Measurements from ENCODE around the gene MORN3. TPM values are rescaled to one million over a fixed set of nuclear protein-coding genes. Genes with fewer than 3 reads are reported as not detected.
A peak's percentile ranks its signal among the peaks of the same experiment; 100 is the strongest.
"Not testable (repeated sequence)": the region's sequence is repeated elsewhere in the genome, so short reads cannot be mapped to it uniquely, and the experiment has no call there.

The MORN3 gene
- total RNA-seq, 6 experiments from 2014 or later, result 0.09 TPM; not detected in 5

- no peak overlapping the region for H3K27ac ChIP-seq
- TF ChIP-seq POLR2A (IDR thresholded peaks at IDR 0.05), result no peak
- TF ChIP-seq, protein P1, sequence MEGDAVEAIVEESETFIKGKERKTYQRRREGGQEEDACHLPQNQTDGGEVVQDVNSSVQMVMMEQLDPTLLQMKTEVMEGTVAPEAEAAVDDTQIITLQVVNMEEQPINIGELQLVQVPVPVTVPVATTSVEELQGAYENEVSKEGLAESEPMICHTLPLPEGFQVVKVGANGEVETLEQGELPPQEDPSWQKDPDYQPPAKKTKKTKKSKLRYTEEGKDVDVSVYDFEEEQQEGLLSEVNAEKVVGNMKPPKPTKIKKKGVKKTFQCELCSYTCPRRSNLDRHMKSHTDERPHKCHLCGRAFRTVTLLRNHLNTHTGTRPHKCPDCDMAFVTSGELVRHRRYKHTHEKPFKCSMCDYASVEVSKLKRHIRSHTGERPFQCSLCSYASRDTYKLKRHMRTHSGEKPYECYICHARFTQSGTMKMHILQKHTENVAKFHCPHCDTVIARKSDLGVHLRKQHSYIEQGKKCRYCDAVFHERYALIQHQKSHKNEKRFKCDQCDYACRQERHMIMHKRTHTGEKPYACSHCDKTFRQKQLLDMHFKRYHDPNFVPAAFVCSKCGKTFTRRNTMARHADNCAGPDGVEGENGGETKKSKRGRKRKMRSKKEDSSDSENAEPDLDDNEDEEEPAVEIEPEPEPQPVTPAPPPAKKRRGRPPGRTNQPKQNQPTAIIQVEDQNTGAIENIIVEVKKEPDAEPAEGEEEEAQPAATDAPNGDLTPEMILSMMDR (IDR thresholded peaks at IDR 0.05), result no peak
- WGBS (ENCODE audit: insufficient coverage, low coverage, low lambda C conversion rate, missing lambda C conversion rate), result 100% methylated on average over 1 of the region's 6 CpGs
- no peak overlapping the region for H3K4me3 ChIP-seq
- no peaks in the 10 kb centered on the region for H3K27me3 ChIP-seq
- no peak for DNase-seq
- no peaks in the 10 kb centered on the region for H3K36me3 ChIP-seq
- H3K9me3 ChIP-seq, result no peaks in the 10 kb centered on the region
- intact Hi-C loops (cut with DNase I), result loop anchor here (5.0 kb wide), 1 partner anchor 69 kb away; no protein-coding TSS in a partner anchor
- no peaks in the 10 kb centered on the region for H3K4me1 ChIP-seq
- ATAC-seq, result no peak
These were observed 33.5 kb upstream of the MORN3 start for GRCh38 chr12:121702944-121703343.

GRCh38 chr12:121701667-121702277, 32.3 kb upstream of the MORN3 start:
- Histone ChIP-seq H3K27ac (no peak overlapping the region), H3K36me3 (no peaks in the 10 kb centered on the region), H3K27me3 (no peaks in the 10 kb centered on the region), H3K9me3 (no peaks in the 10 kb centered on the region), H3K4me1 (no peaks in the 10 kb centered on the region), H3K4me3 (no peak overlapping the region)
- ATAC-seq (no peak), DNase-seq (no peak)
- TF ChIP-seq POLR2A (IDR thresholded peaks at IDR 0.05), result no peak
- TF ChIP-seq, protein P1 (IDR thresholded peaks at IDR 0.05), result no peak
- intact Hi-C loops (cut with DNase I), result loop anchor here (5.0 kb wide), 1 partner anchor 71 kb away; no protein-coding TSS in a partner anchor
- 88% methylated on average over 3 of the region's 3 CpGs for WGBS (ENCODE audit: insufficient coverage, low coverage, low lambda C conversion rate, missing lambda C conversion rate)

GRCh38 chr12:121697861-121698260, 28.4 kb upstream of the MORN3 start:
- H3K27ac ChIP-seq; H3K27me3 ChIP-seq; ATAC-seq; intact Hi-C loops (cut with DNase I); H3K36me3 ChIP-seq; H3K4me3 ChIP-seq; DNase-seq; H3K9me3 ChIP-seq; H3K4me1 ChIP-seq: not testable (repeated sequence)
- 97% methylated on average over 4 of the region's 6 CpGs for WGBS (ENCODE audit: insufficient coverage, low coverage, low lambda C conversion rate, missing lambda C conversion rate)

DNA sequence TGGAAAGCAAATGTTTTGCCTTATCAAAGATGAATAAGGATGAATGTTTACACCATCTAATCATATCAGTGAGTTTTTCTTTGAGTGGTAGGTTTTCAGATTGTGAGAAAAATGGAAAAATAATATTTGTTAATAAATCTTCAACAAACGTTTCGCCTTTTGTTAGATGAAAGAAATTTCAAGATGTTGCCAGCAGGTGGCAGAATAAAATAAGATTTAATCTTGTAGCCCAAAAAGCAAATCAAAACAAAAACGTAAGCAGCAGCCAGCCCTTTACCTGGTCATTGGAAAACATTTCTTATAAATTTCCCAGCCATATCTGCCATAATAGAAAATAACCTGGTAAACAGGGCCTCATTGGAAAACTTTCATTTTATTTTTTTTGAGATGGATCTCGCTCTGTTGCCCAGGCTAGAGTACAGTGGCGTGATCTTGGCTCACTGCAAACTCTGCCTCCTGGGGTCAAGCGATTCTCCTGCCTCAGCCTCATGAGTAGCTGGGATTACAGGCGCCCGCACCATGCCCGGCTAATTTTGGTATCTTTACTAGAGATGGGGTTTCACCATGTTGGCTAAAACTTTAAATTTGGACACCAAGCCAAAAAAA, 27.7 kb upstream of the MORN3 start:
- Histone ChIP-seq H3K9me3 (no peaks in the 10 kb centered on the region), H3K36me3 (no peaks in the 10 kb centered on the region), H3K4me1 (no peaks in the 10 kb centered on the region), H3K4me3 (no peak overlapping the region), H3K27me3 (no peaks in the 10 kb centered on the region), H3K27ac (no peak overlapping the region)
- DNase-seq (no peak), ATAC-seq (peak; percentile 47 to 67 (median 61))
- intact Hi-C loops (cut with DNase I), result no loop called here
- TF ChIP-seq, protein P1 (IDR thresholded peaks at IDR 0.05), result peak; percentile 47 to 85 (median 62)
- TF ChIP-seq POLR2A (IDR thresholded peaks at IDR 0.05), result no peak
- 19% methylated on average over 9 of the region's 9 CpGs for WGBS (ENCODE audit: insufficient coverage, low coverage, low lambda C conversion rate, missing lambda C conversion rate)

DNA sequence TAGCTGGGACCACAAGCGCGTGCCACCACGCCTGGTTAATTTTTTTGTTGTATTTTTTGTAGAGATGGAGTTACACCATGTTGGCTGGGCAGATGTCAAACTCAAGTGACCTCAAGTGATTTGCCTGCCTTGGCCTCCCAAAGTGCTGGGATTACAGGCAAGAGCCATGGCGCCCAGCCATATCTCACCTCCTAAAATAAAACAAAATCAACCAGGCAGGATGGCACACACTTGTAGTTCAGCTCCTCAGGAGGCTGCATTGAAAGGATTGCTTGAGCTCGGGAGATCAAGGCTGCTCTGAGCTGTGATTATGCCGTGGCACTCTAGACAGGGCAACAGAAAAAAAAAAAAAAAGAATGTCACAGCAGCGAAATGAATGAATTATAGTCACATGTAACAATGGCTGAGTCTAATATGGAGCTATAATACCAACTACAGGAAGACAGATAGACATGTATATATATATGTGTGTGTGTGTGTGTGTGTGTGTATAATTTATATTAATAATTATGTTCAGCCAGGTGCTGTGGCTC, 23.8 kb upstream of the MORN3 start:
- Histone ChIP-seq H3K36me3 (no peaks in the 10 kb centered on the region), H3K27ac (no peak overlapping the region), H3K4me3 (no peak overlapping the region), H3K9me3 (no peaks in the 10 kb centered on the region), H3K27me3 (no peaks in the 10 kb centered on the region), H3K4me1 (no peaks in the 10 kb centered on the region)
- 55% methylated on average over 4 of the region's 7 CpGs for whole genome bisulfite sequencing (ENCODE audit: insufficient coverage, low coverage, low lambda C conversion rate, missing lambda C conversion rate)
- TF ChIP-seq POLR2A (IDR thresholded peaks at IDR 0.05), result no peak
- TF ChIP-seq, protein P1 (IDR thresholded peaks at IDR 0.05), result no peak
- ATAC-seq (no peak), DNase-seq (no peak)
- intact Hi-C loops (cut with DNase I), result no loop called here

- WGBS (ENCODE audit: insufficient coverage, low coverage, low lambda C conversion rate, missing lambda C conversion rate), result 80% methylated on average over 1 of the region's 3 CpGs
- H3K4me1 ChIP-seq; H3K36me3 ChIP-seq; H3K27me3 ChIP-seq; DNase-seq; H3K4me3 ChIP-seq; H3K27ac ChIP-seq; H3K9me3 ChIP-seq; ATAC-seq; intact Hi-C loops (cut with DNase I): not testable (repeated sequence)
These were observed 23.3 kb upstream of the MORN3 start for GRCh38 chr12:121692744-121693143.
